OCI-LY3 (cell line): ENCODE data around the gene C22orf31.

Experiments
- EZH2phosphoT487 ChIP-seq: fragments of 200-600 bp; shearing (Covaris generic); IDR thresholded peaks from 2 replicates; pipeline ENCODE4 v1.6.1; 2018; ENCODE audit warnings: antibody characterized with exemption, mixed run types, low read depth
- TF ChIP-seq, protein P1 (sequence below): fragments of 200-600, 300-600 bp; sonication (generic); IDR thresholded peaks from 2 replicates; pipeline ENCODE4 v1.5.1; 2014; ENCODE audit warnings: antibody characterized with exemption, low read length, low read depth

DNA sequence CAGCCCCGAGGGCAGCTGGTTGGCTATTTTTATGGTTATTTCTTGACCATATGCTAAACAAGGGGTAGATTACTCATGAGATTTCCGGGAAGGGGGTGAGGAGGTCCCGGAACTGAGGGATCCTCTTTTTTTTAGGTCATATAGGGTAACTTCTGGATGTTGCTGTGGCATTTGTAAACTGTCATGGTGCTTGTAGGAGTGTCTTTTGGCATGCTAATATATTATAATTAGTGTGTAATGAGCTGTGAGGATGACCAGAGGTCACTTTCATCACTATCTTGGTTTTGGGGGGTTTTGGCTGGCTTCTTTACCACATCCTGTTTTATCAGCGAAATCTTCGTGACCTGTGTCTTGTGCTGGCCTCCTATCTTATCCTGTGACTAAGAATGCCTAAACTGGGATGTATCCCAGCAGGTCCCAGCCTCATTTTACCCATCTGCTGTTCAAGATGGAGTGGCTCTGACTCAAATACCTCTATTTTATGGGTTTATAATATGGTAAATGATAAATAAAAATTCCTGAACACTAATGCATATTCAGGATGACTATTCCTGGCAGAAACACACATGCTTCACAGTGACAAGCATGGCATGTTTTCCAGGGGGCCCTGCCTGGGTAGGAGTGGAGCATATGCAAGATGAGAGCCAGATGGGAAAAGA is 22.4 kb upstream of the C22orf31 start:
- TF ChIP-seq, protein P1, sequence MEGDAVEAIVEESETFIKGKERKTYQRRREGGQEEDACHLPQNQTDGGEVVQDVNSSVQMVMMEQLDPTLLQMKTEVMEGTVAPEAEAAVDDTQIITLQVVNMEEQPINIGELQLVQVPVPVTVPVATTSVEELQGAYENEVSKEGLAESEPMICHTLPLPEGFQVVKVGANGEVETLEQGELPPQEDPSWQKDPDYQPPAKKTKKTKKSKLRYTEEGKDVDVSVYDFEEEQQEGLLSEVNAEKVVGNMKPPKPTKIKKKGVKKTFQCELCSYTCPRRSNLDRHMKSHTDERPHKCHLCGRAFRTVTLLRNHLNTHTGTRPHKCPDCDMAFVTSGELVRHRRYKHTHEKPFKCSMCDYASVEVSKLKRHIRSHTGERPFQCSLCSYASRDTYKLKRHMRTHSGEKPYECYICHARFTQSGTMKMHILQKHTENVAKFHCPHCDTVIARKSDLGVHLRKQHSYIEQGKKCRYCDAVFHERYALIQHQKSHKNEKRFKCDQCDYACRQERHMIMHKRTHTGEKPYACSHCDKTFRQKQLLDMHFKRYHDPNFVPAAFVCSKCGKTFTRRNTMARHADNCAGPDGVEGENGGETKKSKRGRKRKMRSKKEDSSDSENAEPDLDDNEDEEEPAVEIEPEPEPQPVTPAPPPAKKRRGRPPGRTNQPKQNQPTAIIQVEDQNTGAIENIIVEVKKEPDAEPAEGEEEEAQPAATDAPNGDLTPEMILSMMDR = no peak
- TF ChIP-seq EZH2phosphoT487 = no peak
